SK-N-SH (cell line): ENCODE results near the gene ZBED5. TPM values are rescaled to one million over a fixed set of nuclear protein-coding genes. Genes with fewer than 3 reads are reported as not detected.

Experiments used
- CTCF ChIA-PET: fragments of 300-600, 350-600 bp; formaldehyde crosslinking; extraction: SDS; loops from one replicate; lab custom pipeline; 2021; lab: Yijun Ruan, JAX
- POLR2A ChIA-PET: fragments of 350-600 bp; sonication (Branson Sonifier 250); formaldehyde crosslinking; extraction: SDS; loops from one replicate; lab custom pipeline; 2020; ENCODE audit warnings: antibody characterized with exemption, inconsistent platforms; lab: Yijun Ruan, JAX
- DNase-seq: peaks from one replicate; pipeline ENCODE4 v3.0.0; 2012
- H2AFZ ChIP-seq: fragments of 200-600 bp; sonication (generic); 2 replicates; pipeline ENCODE4 v1.8.1; 2016; ENCODE audit warnings: antibody characterized with exemption, mild to moderate bottlenecking, low read depth
- H3F3A ChIP-seq: fragments of 200-600 bp; sonication (generic); replicated peaks from 2 replicates; pipeline ENCODE3; 2016; ENCODE audit warnings: antibody characterized with exemption, mild to moderate bottlenecking; ENCODE audit not compliant: insufficient read depth
- H3K27ac ChIP-seq, 2 experiments: fragments of 200-500 bp in 1 of 2; fragments of 200-600 bp in 1 of 2; sonication (Bioruptor generic) in 1 of 2; sonication (generic), shearing (Covaris generic) in 1 of 2; 2 replicates each; pipeline versions ENCODE4 v1.5.1 to v1.6.1; 2014 to 2016; ENCODE audit warnings: low read depth in 2 of 2, inconsistent platforms in 1 of 2, low read length in 1 of 2, mild to moderate bottlenecking in 1 of 2, mixed read lengths in 1 of 2
- H3K27me3 ChIP-seq: fragments of 200-600 bp; sonication (generic), shearing (Covaris generic); 2 replicates; pipeline ENCODE4 v1.6.1; 2016; ENCODE audit warnings: mixed run types; ENCODE audit not compliant: insufficient read depth
- H3K36me3 ChIP-seq, 2 experiments: fragments of 200-500 bp in 1 of 2; fragments of 200-600 bp in 1 of 2; sonication (Bioruptor generic) in 1 of 2; sonication (generic) in 1 of 2; replicated peaks in 1 of 2; 2 replicates each; pipeline versions ENCODE3 to v1.5.1; 2014 to 2016; ENCODE audit warnings: low read length in 1 of 2, mild to moderate bottlenecking in 1 of 2; ENCODE audit not compliant: insufficient read depth in 2 of 2, control insufficient read depth in 1 of 2
- H3K4me1 ChIP-seq, 2 experiments: fragments of 200-500 bp in 1 of 2; fragments of 200-600 bp in 1 of 2; sonication (Bioruptor generic) in 1 of 2; sonication (generic), shearing (Covaris generic) in 1 of 2; 2 replicates each; pipeline versions ENCODE4 v1.5.1 to v1.6.1; 2014 to 2016; ENCODE audit warnings: low read depth in 1 of 2, low read length in 1 of 2, mixed run types in 1 of 2; ENCODE audit not compliant: insufficient read depth in 2 of 2, control insufficient read depth in 1 of 2
- H3K4me2 ChIP-seq: fragments of 200-600 bp; sonication (generic), shearing (Covaris generic); 2 replicates; pipeline ENCODE4 v1.6.1; 2017; ENCODE audit warnings: mixed run types
- H3K4me3 ChIP-seq, 2 experiments: fragments of 200-500 bp in 1 of 2; fragments of 200-600 bp in 1 of 2; sonication (Bioruptor generic) in 1 of 2; sonication (generic), shearing (Covaris generic) in 1 of 2; 2 replicates each; pipeline versions ENCODE4 v1.5.1 to v1.8.1; 2014 to 2016; ENCODE audit warnings: low read depth in 2 of 2, inconsistent platforms in 1 of 2, low read length in 1 of 2, mild to moderate bottlenecking in 1 of 2, mixed read lengths in 1 of 2, moderate library complexity in 1 of 2
- H3K79me2 ChIP-seq: fragments of 200-600 bp; sonication (generic); 2 replicates; pipeline ENCODE4 v1.8.1; 2017; ENCODE audit warnings: mild to moderate bottlenecking; ENCODE audit not compliant: insufficient read depth
- H3K9ac ChIP-seq: fragments of 200-600 bp; sonication (generic); 2 replicates; pipeline ENCODE4 v1.6.1; 2017; ENCODE audit warnings: mixed run types
- H3K9me2 ChIP-seq: fragments of 200-600 bp; sonication (generic); 2 replicates; pipeline ENCODE4 v1.6.1; 2017; ENCODE audit warnings: mixed run types
- H3K9me3 ChIP-seq: fragments of 200-600 bp; sonication (generic); 2 replicates; pipeline ENCODE4 v1.6.1; 2017; ENCODE audit warnings: mixed run types, mild to moderate bottlenecking, moderate library complexity
- H4K20me1 ChIP-seq: fragments of 200-600 bp; sonication (generic); 2 replicates; pipeline ENCODE4 v1.6.1; 2017; ENCODE audit warnings: mild to moderate bottlenecking, mixed run types; ENCODE audit not compliant: insufficient read depth
- CHD2 ChIP-seq: fragments of 150-350 bp; IDR thresholded peaks from 2 replicates; pipeline ENCODE4 v1.6.1; 2018; ENCODE audit warnings: low read length; ENCODE audit not compliant: partially characterized antibody
- CTCF ChIP-seq: fragments of 200-600 bp; sonication (generic); IDR thresholded peaks from 2 replicates; pipeline ENCODE4 v1.6.1; 2017; ENCODE audit warnings: antibody characterized with exemption, mild to moderate bottlenecking, moderate library complexity
- ELF1 ChIP-seq: IDR thresholded peaks from 2 replicates; pipeline ENCODE4 v1.4.0; 2012
- EP300 ChIP-seq, 2 experiments: IDR thresholded peaks; 2 replicates each; pipeline versions ENCODE4 v1.4.0 to v1.6.1; 2012; ENCODE audit warnings: borderline replicate concordance in 1 of 2, low read depth in 1 of 2, low read length in 1 of 2
- FOXM1 ChIP-seq: IDR thresholded peaks from 2 replicates; pipeline ENCODE4 v1.4.0; 2012; ENCODE audit warnings: low read depth, mild to moderate bottlenecking
- GABPA ChIP-seq: IDR thresholded peaks from 2 replicates; pipeline ENCODE4 v1.4.0; 2012; ENCODE audit warnings: low read depth, mild to moderate bottlenecking
- GATA2 ChIP-seq: sonication (generic); formaldehyde crosslinking; IDR thresholded peaks from 2 replicates; pipeline ENCODE4 v1.5.0; 2020; ENCODE audit warnings: mild to moderate bottlenecking, missing genetic modification reagents
- MAX ChIP-seq: IDR thresholded peaks from 2 replicates; pipeline ENCODE4 v1.4.0; 2012; ENCODE audit warnings: low read depth
- MEF2A ChIP-seq: IDR thresholded peaks from 2 replicates; pipeline ENCODE4 v1.4.0; 2012; ENCODE audit warnings: low read depth, borderline replicate concordance
- MXI1 ChIP-seq: IDR thresholded peaks from 2 replicates; pipeline ENCODE4 v1.6.1; 2012; ENCODE audit warnings: mild to moderate bottlenecking, low read depth, low read length, improper control_type of control experiment
- NFIC ChIP-seq: IDR thresholded peaks from 2 replicates; pipeline ENCODE4 v1.4.0; 2012; ENCODE audit warnings: borderline replicate concordance
- NRF1 ChIP-seq: IDR thresholded peaks from 2 replicates; pipeline ENCODE4 v1.6.1; 2012; ENCODE audit warnings: low read depth, mild to moderate bottlenecking, low read length
- PBX3 ChIP-seq: IDR thresholded peaks from 2 replicates; pipeline ENCODE4; 2012
- POLR2AphosphoS5 ChIP-seq: IDR thresholded peaks from 2 replicates; pipeline ENCODE4 v1.6.1; 2012; ENCODE audit warnings: low read depth, low read length
- SIN3A ChIP-seq: IDR thresholded peaks from 2 replicates; pipeline ENCODE4 v1.6.1; 2012; ENCODE audit warnings: low read depth, mild to moderate bottlenecking, low read length, moderate library complexity, borderline replicate concordance
- TAF1 ChIP-seq: IDR thresholded peaks from 2 replicates; pipeline ENCODE4 v1.6.1; 2012; ENCODE audit warnings: low read depth, mild to moderate bottlenecking, low read length, moderate library complexity, borderline replicate concordance
- TCF12 ChIP-seq: IDR thresholded peaks from 2 replicates; pipeline ENCODE4 v1.4.0; 2012
- USF2 ChIP-seq: fragments of 150-350 bp; IDR thresholded peaks from 2 replicates; pipeline ENCODE4 v1.6.1; 2017; ENCODE audit warnings: antibody characterized with exemption, low read length, low read depth, borderline replicate concordance
- WGBS: methylation state at CpG from one replicate; pipeline ENCODE4 v1.1.6; 2017; ENCODE audit warnings: low lambda C conversion rate; 5-methylcytosine and 5-hydroxymethylcytosine counted together
- polyA plus RNA-seq, 3 experiments: library from polyadenylated mRNA; depleted of rRNA; stranded (reverse); fragments of >200 nt; gene quantifications; 2 replicates each; pipeline ENCODE4 v1.2.3, GENCODE V29; 2012

The ZBED5 gene
- polyA plus RNA-seq, 1 of the 3 experiments (the other 2 are of a cell fraction), result 23.5 TPM

- TF ChIP-seq USF2 (no peak), SIN3A (no peak)
These were observed 49.7 kb downstream of the ZBED5 start (continued) for GRCh38 chr11:10808235-10808552.

GRCh38 chr11:10807493-10808234 lies 50.2 kb downstream of the ZBED5 start:
- DNase-seq, result peak; percentile 58
- POLR2A ChIA-PET, result interaction anchor here (0.6 to 3.1 kb wide), 12 partner anchors 10 to 1202 kb away, joined by 3 to 84 read pairs (median 10); partner anchors contain the start of genes CTR9 and ZBED5
- peak overlapping the region; percentile 100 for H3K9ac ChIP-seq
- H2AFZ ChIP-seq, result no peak overlapping the region
- peak overlapping the region; percentile 94 to 95 for H3K27ac ChIP-seq
- H3K9me2 ChIP-seq, result no peaks in the 10 kb centered on the region
- H3K4me1 ChIP-seq, result peaks cover 17 to 27% of the 10 kb centered on the region in 2 experiments
- no peaks in the 10 kb centered on the region for H3K9me3 ChIP-seq
- peak overlapping the region; percentile 75 to 93 for H3K4me3 ChIP-seq
- peaks cover 39% of the 10 kb centered on the region for H3F3A ChIP-seq
- TF ChIP-seq SIN3A (no peak), MXI1 (peak; percentile 88), CHD2 (peak; percentile 45), CTCF (no peak), GABPA (peak; percentile 28; the same call in 1 of the 2 replicates), MAX (peak; percentile 63), TAF1 (peak; percentile 25; the same call in 1 of the 2 replicates)
- CTCF ChIA-PET, result interaction anchor here (0.7 to 3.9 kb wide), 5 partner anchors 10 to 1337 kb away, joined by 3 to 35 read pairs (median 8); no protein-coding TSS in a partner anchor
- no peaks in the 10 kb centered on the region for H3K27me3 ChIP-seq
- H3K4me2 ChIP-seq, result peak overlapping the region; percentile 88
- H3K79me2 ChIP-seq, result peaks cover 67% of the 10 kb centered on the region
- peaks cover 47% of the 10 kb centered on the region for H4K20me1 ChIP-seq
- peaks cover 44 to 50% of the 10 kb centered on the region in 2 experiments for H3K36me3 ChIP-seq
- WGBS, result under 1% methylated on average over 34 of the region's 39 CpGs

GRCh38 chr11:10806206-10806605 lies 51.6 kb downstream of the ZBED5 start:
- no peak overlapping the region for H2AFZ ChIP-seq
- whole genome bisulfite sequencing, result 90% methylated on average over 4 of the region's 4 CpGs
- H3K27ac ChIP-seq, result peak overlapping the region in 1 of 2 experiments; percentile 26; a peak in 1 of 4 replicates
- peaks cover 61% of the 10 kb centered on the region for H4K20me1 ChIP-seq
- DNase-seq, result no peak
- H3K27me3 ChIP-seq, result no peaks in the 10 kb centered on the region
- H3K4me3 ChIP-seq, result peak overlapping the region; percentile 75 to 93; a peak in 3 of 4 replicates
- no peaks in the 10 kb centered on the region for H3K9me3 ChIP-seq
- H3K4me1 ChIP-seq, result peaks cover 17 to 30% of the 10 kb centered on the region in 2 experiments
- CTCF ChIA-PET, result interaction anchor here (0.6 to 6.1 kb wide), 5 partner anchors 13 to 41 kb away, joined by 3 to 57 read pairs (median 4); no protein-coding TSS in a partner anchor
- no peaks in the 10 kb centered on the region for H3K9me2 ChIP-seq
- peak overlapping the region; percentile 100; the same call in 1 of the 2 replicates for H3K9ac ChIP-seq
- peaks cover 52% of the 10 kb centered on the region for H3F3A ChIP-seq
- H3K79me2 ChIP-seq, result peaks cover 79% of the 10 kb centered on the region
- peaks cover 58 to 59% of the 10 kb centered on the region in 2 experiments for H3K36me3 ChIP-seq
- POLR2A ChIA-PET, result interaction anchor here (1.0 kb wide), 1 partner anchor 55 kb away, joined by 3 read pairs; the partner anchor contains the start of gene CTR9
- peak overlapping the region; percentile 88 for H3K4me2 ChIP-seq
- TF ChIP-seq FOXM1 (no peak), POLR2AphosphoS5 (no peak), GABPA (no peak), NRF1 (no peak), EP300 (IDR thresholded peaks at IDR 0.05; ENCODE audit: borderline replicate concordance in 1 of 2, low read depth in 1 of 2, low read length in 1 of 2) (no peak), ELF1 (no peak), NFIC (no peak), MEF2A (no peak), GATA2 (CRISPR knock-in tag) (no peak), PBX3 (no peak), TCF12 (no peak), MAX (no peak), CHD2 (no peak), USF2 (no peak)
